ENCODE results near the gene RPS6KA4.

- TF ChIP-seq CTCF (IDR thresholded peaks at IDR 0.05) (no peak), TAF1 (IDR thresholded peaks at IDR 0.05; ENCODE audit: borderline replicate concordance, low read depth, low read length) (no peak), GABPA (IDR thresholded peaks at IDR 0.05; ENCODE audit: low read depth) (no peak), POLR2AphosphoS5 (IDR thresholded peaks at IDR 0.05; ENCODE audit: low read depth, low read length) (no peak)
- TF ChIP-seq, protein P1, sequence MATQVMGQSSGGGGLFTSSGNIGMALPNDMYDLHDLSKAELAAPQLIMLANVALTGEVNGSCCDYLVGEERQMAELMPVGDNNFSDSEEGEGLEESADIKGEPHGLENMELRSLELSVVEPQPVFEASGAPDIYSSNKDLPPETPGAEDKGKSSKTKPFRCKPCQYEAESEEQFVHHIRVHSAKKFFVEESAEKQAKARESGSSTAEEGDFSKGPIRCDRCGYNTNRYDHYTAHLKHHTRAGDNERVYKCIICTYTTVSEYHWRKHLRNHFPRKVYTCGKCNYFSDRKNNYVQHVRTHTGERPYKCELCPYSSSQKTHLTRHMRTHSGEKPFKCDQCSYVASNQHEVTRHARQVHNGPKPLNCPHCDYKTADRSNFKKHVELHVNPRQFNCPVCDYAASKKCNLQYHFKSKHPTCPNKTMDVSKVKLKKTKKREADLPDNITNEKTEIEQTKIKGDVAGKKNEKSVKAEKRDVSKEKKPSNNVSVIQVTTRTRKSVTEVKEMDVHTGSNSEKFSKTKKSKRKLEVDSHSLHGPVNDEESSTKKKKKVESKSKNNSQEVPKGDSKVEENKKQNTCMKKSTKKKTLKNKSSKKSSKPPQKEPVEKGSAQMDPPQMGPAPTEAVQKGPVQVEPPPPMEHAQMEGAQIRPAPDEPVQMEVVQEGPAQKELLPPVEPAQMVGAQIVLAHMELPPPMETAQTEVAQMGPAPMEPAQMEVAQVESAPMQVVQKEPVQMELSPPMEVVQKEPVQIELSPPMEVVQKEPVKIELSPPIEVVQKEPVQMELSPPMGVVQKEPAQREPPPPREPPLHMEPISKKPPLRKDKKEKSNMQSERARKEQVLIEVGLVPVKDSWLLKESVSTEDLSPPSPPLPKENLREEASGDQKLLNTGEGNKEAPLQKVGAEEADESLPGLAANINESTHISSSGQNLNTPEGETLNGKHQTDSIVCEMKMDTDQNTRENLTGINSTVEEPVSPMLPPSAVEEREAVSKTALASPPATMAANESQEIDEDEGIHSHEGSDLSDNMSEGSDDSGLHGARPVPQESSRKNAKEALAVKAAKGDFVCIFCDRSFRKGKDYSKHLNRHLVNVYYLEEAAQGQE (IDR thresholded peaks at IDR 0.05; ENCODE audit: low read depth, low read length), result no peak
These were observed 51.4 kb downstream of the RPS6KA4 start for GRCh38 chr11:64410404-64410734.

All from SK-N-SH (cell line).